HG03108 (cell line): ENCODE measurements around the gene ARID1B.
A peak's percentile ranks its signal among the peaks of the same experiment; 100 is the strongest.

Experiments used
- ATAC-seq: cut with Tn5 transposase; IDR thresholded peaks from one replicate; pipeline ENCODE4 v1.9.1; 2021; ENCODE audit warnings: moderate library complexity; ENCODE audit not compliant: unreplicated experiment

ARID1B gene

DNA sequence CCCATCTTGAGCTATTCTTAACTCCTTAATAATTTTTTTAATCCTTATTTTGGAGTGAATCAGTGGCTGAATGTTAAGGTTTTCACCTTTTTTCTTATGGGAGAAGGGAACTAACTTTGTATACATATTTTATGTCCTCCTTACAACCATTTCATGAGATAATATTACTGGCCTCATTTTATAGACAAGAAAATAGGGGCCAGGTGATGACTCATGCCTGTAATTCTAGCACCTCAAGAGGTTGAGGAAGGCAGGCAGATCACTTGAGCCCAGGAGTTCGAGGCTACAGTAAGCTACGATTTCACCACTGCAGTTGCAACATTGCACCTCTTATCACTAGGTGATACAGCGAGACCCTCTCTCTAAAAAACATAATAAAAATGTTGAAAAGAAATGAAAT is 417.5 kb downstream of the ARID1B start:
- ATAC-seq, result no peak

DNA sequence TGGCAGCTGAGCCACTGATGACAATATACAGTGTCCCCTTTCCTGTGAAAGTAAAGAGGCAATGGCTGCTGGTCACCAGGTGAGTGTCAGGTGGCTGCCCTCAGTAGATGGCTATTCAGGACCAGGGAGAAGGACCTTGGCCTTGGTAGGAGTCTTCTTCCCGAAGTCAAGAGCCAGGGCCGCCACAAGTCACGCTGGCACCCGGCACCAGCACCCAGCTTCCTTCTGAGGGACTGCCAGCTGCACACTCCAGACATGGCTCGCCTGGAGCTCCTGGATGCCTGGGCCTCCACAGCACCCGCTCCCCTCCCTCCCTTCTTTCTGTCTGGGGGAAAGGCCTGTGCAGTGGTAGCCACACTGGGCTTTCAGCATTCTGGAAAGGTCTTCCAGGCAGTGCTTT is 419.2 kb downstream of the ARID1B start:
- no peak for ATAC-seq

DNA sequence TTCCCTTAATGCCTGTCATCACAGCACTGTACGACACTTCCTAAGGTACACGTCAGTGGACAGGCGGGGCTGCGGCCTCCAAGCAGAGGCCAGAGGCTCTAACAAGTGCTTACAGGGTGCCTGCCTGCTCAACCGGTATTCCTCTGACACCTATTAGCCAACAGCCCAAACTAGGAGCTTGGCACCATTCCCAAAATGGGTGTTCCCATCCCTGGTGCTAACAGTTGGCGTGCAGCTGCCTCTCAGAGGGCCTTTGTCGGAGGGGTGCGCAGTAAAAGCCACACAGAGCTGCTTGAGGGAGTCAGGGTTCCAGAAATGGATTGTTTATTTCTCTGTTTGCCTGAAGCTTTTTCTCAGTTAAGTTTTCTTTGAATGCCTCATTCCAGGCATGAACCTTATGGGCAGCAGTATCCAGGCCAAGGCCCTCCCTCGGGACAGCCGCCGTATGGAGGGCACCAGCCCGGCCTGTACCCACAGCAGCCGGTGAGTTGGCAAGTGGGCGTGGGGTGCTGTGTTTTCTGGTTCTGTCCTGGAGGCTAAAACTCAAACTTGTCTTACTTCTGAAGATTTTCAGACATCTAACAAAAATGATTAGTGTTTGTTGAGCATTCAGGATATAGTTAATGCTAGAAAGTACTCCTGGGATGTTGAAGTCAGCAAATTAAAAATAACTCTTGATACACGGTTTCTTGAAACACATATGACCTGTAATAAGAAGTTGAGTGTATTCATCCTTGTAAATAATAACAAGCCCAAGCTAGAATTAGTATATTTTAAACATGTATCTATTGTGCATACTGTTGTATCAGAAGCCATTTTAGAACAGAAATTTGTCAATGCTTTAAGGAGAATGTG is 421.5 kb downstream of the ARID1B start:
- no peak for ATAC-seq

DNA sequence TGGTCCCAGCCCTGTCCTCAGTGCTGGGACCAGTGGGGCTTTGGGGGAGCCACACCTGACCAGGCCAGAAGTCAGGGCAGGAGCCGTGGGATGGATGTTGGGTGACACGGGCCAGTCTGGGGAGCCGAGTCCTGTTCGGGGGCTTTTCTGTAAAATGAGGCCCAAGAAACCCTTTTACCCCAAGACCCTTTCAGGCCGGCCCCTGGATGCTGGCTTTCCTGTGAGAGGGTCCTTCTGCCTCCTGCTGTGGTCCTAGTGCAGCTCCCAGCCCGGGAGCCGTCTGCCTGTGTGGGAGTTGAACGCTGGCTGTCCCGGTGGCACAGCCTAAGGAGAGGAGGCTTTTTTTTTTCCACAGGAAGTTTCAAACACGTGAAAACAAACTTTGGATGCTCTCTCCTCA is 422.9 kb downstream of the ARID1B start:
- no peak for ATAC-seq

DNA sequence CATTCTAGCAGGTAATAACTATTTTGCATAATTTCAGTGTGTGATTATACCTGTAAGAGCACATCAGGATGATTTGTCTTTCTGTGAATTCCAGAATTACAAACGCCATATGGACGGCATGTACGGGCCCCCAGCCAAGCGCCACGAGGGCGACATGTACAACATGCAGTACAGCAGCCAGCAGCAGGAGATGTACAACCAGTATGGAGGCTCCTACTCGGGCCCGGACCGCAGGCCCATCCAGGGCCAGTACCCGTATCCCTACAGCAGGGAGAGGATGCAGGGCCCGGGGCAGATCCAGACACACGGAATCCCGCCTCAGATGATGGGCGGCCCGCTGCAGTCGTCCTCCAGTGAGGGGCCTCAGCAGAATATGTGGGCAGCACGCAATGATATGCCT is 423.4 kb downstream of the ARID1B start:
- no peak for ATAC-seq

DNA sequence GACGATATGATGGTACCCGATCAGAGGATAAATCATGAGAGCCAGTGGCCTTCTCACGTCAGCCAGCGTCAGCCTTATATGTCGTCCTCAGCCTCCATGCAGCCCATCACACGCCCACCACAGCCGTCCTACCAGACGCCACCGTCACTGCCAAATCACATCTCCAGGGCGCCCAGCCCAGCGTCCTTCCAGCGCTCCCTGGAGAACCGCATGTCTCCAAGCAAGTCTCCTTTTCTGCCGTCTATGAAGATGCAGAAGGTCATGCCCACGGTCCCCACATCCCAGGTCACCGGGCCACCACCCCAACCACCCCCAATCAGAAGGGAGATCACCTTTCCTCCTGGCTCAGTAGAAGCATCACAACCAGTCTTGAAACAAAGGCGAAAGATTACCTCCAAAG is 423.9 kb downstream of the ARID1B start:
- no peak for ATAC-seq

DNA sequence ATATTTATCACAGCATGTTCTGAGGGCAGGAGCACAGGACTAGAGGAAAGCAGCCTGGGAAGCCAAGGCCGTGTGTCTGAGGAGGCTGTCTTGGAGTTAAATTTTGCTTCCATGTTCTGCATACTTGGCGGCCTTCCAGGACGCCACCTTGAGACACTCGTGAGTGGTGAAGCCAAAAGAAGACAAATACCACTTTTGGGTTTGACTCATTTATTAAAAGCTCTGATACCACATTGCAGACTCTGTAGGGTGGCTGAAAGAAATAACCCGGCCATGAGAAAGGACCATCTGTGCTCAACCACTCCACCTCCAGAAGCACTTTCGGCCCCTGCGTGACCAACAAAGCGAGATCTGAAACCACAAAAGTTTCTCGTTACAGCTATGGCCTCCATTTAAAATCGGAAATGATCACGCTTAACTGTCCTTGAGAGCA is 426.1 kb downstream of the ARID1B start:
- peak; percentile 95 for ATAC-seq

DNA sequence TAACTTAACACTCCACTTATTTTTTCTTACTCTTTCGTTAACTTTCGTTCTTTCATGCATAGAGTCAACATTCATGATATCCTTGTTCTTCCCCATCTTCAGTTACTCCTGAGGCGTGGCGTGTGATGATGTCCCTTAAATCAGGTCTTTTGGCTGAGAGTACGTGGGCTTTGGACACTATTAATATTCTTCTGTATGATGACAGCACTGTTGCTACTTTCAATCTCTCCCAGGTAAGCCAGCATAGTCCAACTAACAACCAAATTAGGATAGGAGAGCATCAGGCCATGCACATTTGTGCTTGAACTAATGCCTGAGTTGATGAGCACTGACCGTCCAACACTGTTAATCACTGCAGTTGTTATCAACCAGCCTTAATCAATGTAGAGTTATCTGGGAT is 426.6 kb downstream of the ARID1B start:
- ATAC-seq, result peak; percentile 8

DNA sequence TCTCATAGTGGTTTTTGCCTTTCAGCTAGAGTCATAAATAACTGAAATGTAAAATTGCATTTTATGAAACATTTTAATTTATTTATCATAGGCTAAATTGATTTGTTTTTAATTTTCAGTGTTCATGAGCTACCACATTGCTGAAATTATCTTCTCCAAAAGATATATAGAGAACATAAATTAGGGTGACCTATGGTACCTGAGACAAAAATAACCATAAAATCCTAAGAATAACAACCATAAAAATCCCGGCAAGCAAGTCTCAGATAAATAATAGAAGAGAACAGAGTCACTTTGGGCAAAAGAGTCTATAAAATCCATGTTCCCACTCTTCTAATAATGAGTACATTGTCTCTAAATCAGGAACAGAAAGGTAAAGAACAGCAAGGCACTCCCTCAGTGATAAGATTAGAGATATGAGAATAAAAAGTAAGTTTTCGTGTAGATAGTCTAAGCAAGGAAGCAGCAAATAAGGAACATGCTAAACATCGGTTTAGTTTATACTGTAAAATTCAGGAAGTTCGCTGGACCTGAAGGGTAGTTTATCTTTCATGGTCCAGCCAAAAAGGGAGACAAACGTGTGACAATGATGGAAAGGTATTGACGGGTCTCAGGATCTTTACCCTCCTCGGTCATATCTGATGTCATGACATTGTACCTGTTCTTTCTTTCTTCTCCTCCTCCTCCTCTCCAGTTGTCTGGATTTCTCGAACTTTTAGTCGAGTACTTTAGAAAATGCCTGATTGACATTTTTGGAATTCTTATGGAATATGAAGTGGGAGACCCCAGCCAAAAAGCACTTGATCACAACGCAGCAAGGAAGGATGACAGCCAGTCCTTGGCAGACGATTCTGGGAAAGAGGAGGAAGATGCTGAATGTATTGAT is 428.5 kb downstream of the ARID1B start:
- no peak for ATAC-seq

DNA sequence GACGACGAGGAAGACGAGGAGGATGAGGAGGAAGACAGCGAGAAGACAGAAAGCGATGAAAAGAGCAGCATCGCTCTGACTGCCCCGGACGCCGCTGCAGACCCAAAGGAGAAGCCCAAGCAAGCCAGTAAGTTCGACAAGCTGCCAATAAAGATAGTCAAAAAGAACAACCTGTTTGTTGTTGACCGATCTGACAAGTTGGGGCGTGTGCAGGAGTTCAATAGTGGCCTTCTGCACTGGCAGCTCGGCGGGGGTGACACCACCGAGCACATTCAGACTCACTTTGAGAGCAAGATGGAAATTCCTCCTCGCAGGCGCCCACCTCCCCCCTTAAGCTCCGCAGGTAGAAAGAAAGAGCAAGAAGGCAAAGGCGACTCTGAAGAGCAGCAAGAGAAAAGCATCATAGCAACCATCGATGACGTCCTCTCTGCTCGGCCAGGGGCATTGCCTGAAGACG is 429.2 kb downstream of the ARID1B start:
- no peak for ATAC-seq

DNA sequence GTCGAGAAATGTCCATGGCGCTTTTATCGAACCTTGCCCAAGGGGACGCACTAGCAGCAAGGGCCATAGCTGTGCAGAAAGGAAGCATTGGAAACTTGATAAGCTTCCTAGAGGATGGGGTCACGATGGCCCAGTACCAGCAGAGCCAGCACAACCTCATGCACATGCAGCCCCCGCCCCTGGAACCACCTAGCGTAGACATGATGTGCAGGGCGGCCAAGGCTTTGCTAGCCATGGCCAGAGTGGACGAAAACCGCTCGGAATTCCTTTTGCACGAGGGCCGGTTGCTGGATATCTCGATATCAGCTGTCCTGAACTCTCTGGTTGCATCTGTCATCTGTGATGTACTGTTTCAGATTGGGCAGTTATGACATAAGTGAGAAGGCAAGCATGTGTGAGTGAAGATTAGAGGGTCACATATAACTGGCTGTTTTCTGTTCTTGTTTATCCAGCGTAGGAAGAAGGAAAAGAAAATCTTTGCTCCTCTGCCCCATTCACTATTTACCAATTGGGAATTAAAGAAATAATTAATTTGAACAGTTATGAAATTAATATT is 430.4 kb downstream of the ARID1B start:
- ATAC-seq, result no peak

DNA sequence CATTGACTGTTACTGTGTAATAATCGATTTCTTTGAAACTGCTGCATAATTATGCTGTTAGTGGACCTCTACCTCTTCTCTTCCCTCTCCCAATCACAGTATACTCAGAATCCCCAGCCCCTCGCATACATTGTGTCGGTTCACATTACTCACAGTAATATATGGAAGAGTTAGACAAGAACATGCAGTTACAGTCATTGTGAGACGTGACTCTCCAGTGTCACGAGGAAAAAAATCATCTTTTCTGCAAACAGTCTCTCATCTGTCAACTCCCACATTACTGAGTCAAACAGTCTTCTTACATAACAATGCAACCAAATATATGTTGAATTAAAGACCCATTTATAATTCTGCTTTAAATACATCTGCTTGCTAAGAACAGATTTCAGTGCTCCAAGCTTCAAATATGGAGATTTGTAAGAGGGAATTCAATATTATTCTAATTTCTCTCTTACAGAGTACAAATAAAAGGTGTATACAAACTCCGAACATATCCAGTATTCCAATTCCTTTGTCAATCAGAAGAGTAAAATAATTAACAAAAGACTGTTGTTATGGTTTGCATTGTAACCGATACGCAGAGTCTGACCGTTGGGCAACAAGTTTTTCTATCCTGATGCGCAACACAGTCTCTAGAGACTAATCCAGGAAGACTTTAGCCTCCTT is 432.8 kb downstream of the ARID1B start:
- no peak for ATAC-seq

DNA sequence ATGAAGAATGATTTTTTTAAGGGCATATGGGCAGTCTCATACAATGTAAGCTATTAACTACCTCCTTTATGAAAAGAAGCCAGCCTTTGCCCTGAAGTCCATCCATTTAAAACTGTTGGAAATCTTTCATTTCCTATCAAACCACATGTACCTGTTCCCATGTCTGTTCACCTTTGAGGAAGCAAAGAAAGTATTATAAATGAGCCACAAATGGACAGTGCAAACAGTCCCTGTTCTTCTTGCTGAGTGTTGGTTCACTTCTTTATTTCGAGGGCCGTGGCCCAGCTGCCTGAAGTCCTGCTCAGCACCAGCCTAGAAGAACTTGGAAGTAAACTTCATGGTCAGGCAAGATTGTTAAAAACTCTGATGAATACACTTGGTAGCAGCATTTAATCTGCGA is 433.8 kb downstream of the ARID1B start:
- ATAC-seq, result no peak

DNA sequence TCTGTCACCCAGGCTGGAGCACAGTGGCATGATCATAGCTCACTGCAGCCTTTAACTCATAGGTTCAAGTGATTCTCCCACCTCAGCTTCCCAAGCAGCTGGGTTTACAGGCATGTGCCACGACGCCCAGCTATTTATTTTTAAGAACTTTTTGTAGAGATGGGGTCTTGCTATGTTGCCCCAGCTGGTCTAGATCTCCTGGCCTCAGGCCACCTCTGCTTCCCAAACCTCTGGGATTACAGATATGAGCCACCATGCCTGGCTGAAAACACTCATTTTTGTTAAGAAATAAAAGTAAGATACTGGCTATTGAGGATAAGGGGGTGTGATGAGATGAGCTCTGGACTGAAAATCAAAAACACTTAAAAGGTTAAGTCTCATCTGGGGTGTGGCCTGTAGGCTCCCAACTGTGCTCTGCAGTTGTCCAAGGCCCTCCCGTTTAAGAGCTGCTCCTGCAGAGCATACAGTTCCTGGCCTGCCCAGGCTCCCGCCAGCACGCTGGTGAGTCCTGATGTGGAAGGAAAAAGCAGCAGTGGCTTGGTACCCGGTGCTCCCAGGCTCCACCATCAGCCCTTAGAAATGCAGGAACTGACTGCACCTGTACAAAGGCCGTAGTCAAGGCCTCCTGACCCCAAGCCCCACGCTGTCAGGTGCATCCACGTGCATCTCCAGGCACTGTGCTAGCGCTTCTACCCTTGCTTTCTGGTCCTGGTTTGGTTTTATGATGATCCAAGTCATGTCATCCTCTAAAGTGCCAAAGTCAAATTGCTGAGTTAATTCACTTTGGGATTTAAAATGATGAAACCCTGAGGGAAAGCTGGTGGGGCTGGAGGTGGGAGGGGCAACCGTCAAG is 434.7 kb downstream of the ARID1B start:
- ATAC-seq, result no peak

DNA sequence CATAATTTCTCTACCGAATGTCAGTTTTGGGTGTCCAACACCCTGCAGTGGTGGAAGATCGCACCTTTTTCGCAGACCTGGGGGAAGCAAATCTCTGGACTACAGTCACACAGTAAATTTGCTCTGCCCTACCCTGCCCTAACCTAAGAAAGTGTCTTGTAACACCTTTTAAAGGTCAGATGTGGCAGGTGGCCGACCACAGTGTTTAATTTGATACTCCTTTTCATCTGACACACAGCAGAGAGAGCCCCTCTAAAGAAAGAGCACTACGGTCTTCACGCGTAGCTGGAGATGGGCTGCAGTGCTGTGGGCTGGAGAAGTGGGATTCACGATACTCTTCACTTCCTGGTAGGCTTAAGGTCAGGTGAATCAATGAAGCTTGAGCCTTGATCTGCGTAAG is 436.2 kb downstream of the ARID1B start:
- no peak for ATAC-seq

DNA sequence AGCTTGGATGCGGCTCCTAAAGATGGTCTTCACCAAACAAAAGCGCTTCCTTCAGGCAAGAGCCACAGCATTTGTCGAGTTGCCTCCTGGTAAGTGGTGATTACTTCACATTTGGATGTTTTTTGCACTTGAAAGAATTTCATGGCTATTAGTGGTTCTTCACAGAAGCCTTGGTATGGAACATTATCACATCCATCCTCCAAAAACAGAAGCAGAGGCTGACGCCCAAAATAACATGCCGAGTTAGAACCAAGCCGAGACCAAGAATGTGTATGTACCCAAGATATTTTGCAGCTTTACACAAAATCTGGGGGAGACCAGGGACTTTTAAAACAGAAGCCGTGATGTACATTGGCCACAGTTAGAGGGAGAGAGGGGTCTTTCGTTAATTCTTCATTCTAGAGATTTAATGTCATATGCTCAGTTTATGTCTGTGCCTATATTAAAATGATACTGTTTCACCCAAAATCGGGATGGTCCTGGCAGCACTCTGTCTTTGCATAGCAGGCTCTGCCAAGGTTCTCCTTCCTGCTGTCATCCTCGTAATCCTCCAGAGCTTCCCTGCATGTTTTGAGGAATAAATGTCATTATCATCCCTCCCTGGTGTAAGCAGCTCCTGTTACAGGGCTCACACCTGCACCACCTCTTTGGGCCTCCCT is 436.9 kb downstream of the ARID1B start:
- no peak for ATAC-seq

DNA sequence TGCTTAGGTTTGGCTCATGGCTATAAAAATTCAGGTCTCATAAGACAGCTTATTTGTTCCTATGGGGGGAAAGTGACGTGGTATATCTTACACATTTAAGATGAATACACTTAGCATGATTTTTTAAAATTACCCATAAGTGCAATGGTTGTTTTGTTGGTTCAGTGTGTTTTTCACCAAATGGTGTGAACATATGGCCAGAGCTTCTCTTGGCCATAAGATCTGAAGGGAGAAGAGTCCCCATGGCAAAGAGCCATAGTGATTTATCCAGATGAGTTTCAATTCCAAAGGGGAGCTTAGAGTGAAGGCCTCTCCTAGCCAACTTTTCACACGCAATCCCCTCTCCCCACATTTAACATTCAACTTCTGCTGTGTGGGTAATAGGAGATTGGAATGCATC is 438.5 kb downstream of the ARID1B start:
- ATAC-seq, result no peak

DNA sequence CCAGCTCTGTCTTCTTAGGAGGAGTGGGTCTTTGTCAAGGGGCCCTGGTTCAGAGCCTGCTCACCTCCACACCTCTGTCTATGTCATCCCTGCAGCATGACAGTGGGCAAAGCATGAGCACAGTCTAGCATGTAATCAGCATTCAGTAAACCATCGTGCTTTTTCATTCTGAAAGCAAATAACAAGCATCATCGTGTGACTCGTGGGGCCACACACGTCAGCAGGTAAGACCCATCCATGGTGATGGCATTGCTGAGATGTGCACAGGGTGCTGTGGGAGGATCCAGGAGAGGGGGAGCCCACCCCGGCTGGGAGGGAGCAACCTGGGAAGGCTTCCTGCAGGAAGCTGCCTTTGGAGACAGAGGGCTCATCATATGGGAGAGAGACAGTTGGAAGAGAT is 439.4 kb downstream of the ARID1B start:
- no peak for ATAC-seq

DNA sequence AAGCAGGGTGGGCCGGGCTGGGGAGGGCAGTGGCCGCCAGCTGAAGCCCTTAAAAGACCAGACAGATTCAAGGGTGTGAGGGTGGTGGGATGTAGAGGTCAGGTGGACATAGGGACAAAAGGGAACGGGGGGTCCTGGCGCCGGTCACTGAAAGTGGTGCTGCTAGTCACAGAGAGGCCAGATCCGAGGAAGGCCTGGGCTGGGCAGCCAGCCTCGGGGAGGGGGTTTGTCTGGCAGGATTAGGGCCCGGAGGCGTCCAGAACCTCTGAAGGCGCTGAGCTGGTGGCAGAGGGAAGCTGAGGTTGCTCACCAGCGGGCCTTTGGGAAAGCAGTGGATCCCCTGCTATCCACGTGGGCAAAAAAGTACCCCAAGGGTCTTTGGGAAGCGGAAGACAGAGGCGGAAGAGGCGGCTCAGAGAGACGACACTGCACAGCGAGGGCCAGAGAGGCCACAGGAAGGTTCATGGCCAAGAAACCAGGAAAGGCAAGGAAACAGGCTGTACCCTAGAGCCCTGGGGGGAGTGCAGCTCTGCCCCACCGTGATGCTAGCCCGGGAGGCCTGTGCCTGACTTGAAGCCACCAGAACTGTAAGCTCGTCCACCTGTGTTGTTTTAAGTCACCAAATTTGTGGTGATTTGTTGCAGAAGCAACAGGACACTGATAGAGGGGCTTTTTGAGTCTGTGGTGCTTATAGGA is 440.2 kb downstream of the ARID1B start:
- no peak for ATAC-seq
